ENCODE results near the gene NXPE1. TPM values are rescaled to one million over a fixed set of nuclear protein-coding genes. Genes with fewer than 3 reads are reported as not detected.

NXPE1 gene
- total RNA-seq, 2 experiments from 2014 or later: not detected

GRCh38 chr11:114596175-114596919 lies 36.7 kb upstream of the NXPE1 start:
- ChIA-PET CTCF (no interaction called here), POLR2A (no interaction called here)
- Mint-ChIP-seq H3K27me3 (peaks cover 5% of the 10 kb centered on the region), H3K9me3 (ENCODE audit: low read depth) (no peaks in the 10 kb centered on the region), H3K27ac (no peak overlapping the region), H3K4me1 (no peaks in the 10 kb centered on the region), H3K4me3 (no peak overlapping the region), H3K36me3 (ENCODE audit: low read depth) (no peaks in the 10 kb centered on the region)
- DNase-seq: no peak
- intact Hi-C loops (cut with DNase I, micrococcal nuclease): loop anchor here in 1 of 2 experiments (10.0 kb wide), 1 partner anchor 252 kb away; no protein-coding TSS in a partner anchor
- ATAC-seq: no peak

- H3K27me3 Mint-ChIP-seq: peaks cover 5% of the 10 kb centered on the region
- ATAC-seq: no peak
- no peak within 1 kb of the TSS for H3K27ac Mint-ChIP-seq
- CTCF ChIA-PET: no interaction called here
- no peak within 1 kb of the TSS for H3K4me3 Mint-ChIP-seq
- H3K9me3 Mint-ChIP-seq (ENCODE audit: low read depth): no peaks in the 10 kb centered on the region
- intact Hi-C loops (cut with DNase I, micrococcal nuclease): loop anchor here in 1 of 2 experiments (10.0 kb wide), 1 partner anchor 251 kb away; no protein-coding TSS in a partner anchor
- POLR2A ChIA-PET: no interaction called here
- no peaks in the 10 kb centered on the region for H3K4me1 Mint-ChIP-seq
- no peak for DNase-seq
- no peaks in the 10 kb centered on the region for H3K36me3 Mint-ChIP-seq (ENCODE audit: low read depth)
Measured at GRCh38 chr11:114595571-114595970, 35.9 kb upstream of the NXPE1 start, which contains the start of gene NXPE4. Gene NXPE4 (minus strand): TSS chr11:114595786. CDS start chr11:114594759, 1,027 bp downstream.

DNA sequence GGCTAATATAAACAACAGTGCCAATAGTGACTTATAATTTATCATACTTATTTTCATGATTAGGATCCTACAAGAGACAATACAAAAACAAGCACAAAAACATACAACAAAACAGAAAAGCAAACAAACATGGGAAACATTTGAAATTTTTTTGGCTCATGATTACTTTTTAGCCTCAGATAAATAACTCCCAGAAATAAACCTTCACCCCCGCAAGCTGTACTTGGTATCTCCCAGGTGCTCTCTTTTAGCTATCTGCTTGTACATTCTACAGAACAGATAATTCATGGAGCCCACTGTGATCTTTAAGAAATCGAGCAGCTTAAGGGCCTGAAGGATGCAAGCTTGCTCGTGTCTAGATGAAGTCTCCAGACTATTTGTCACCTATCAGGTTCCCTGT lies 35.0 kb upstream of the NXPE1 start:
- no peak overlapping the region for H3K27ac Mint-ChIP-seq
- peaks cover 5% of the 10 kb centered on the region for H3K27me3 Mint-ChIP-seq
- no peaks in the 10 kb centered on the region for H3K4me1 Mint-ChIP-seq
- intact Hi-C loops (cut with DNase I, micrococcal nuclease): loop anchor here in 1 of 2 experiments (10.0 kb wide), 1 partner anchor 250 kb away; no protein-coding TSS in a partner anchor
- ChIA-PET CTCF (no interaction called here), POLR2A (no interaction called here)
- H3K9me3 Mint-ChIP-seq (ENCODE audit: low read depth): no peaks in the 10 kb centered on the region
- no peaks in the 10 kb centered on the region for H3K36me3 Mint-ChIP-seq (ENCODE audit: low read depth)
- no peak overlapping the region for H3K4me3 Mint-ChIP-seq
- DNase-seq: no peak
- no peak for ATAC-seq

DNA sequence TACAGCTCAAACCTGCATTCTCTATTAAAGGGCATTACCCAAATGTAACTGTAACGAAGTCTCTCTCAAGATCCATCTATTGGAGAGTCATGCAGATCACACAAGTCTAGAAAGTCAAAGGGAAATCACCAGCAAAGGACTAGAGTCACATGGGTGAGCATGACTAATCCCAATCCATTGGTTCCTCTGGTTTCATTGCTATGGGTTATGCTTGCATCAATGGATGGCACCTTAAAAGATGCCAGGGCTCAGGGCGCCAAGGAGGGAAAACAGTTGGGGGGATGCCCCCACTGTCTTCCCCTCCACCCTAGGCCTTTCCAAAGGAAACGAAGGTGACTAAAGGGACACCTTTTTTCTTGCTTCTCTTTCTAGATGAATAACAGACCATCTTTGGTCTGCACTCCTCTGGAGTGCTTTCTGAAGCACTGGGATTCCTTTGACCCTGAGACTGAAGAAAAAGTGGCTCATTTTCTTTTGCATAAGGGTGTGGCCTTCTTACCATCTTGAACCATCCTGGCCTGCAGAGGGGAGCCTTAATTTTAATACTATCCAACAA lies 27.8 kb upstream of the NXPE1 start:
- no peaks in the 10 kb centered on the region for H3K4me1 Mint-ChIP-seq

DNA sequence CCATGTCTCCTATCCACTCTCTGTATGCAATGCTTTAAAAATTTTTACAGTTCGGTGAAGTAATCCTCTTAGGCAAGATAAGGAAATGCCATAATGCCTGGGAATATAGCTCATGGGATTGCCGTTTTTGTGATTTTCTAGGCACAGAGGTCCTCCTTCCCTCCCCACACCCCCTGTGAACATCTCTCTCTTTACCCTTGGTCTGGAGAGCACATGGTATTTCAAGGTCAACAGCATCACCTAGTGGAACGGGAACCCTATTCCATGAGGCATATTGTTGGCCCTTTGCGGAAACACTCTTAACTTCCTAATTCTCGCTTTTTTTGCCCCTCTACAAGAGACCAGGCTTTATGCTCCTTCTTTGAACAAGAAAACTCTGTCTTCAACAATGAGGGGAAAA lies 27.1 kb upstream of the NXPE1 start:
- intact Hi-C loops (cut with DNase I, micrococcal nuclease): no loop called here
- H3K9me3 Mint-ChIP-seq (ENCODE audit: low read depth): peaks cover 36% of the 10 kb centered on the region
- ATAC-seq: no peak
- no peaks in the 10 kb centered on the region for H3K4me1 Mint-ChIP-seq
- no peak overlapping the region for H3K4me3 Mint-ChIP-seq
- ChIA-PET POLR2A (no interaction called here), CTCF (no interaction called here)
- peaks cover 2% of the 10 kb centered on the region for H3K36me3 Mint-ChIP-seq (ENCODE audit: low read depth)
- no peaks in the 10 kb centered on the region for H3K27me3 Mint-ChIP-seq
- no peak overlapping the region for H3K27ac Mint-ChIP-seq
- DNase-seq: no peak

More for the DNA sequence above, 27.8 kb upstream of the NXPE1 start:
- intact Hi-C loops (cut with DNase I, micrococcal nuclease): no loop called here
- no peak for ATAC-seq
- Mint-ChIP-seq H3K36me3 (ENCODE audit: low read depth) (peaks cover 2% of the 10 kb centered on the region), H3K9me3 (ENCODE audit: low read depth) (peaks cover 36% of the 10 kb centered on the region), H3K27ac (no peak overlapping the region), H3K4me3 (no peak overlapping the region), H3K27me3 (peaks cover 1% of the 10 kb centered on the region)
- POLR2A ChIA-PET: no interaction called here
- no peak for DNase-seq
- CTCF ChIA-PET: no interaction called here

DNA sequence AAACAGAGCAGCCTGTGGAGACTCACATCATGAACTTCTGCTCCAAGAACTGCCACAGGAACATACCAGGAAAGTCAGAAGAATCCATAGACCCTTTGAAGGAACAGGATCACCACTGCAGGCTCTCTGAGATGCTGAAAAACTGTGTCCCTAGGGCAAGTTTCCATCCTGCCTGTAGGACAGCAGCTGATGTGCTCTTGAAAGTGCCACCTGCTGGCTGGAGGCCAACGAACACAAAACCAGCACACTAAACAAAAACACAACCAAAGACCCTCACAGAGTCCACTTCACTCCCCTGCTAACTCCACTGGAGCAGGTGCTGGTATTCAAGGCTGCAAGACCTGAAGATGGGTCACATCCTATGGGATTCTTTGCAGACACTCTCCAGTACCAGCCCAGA lies 12.0 kb upstream of the NXPE1 start:
- no peak overlapping the region for H3K4me3 Mint-ChIP-seq
- peaks cover 2% of the 10 kb centered on the region for H3K27me3 Mint-ChIP-seq
- peaks cover 5% of the 10 kb centered on the region for H3K9me3 Mint-ChIP-seq (ENCODE audit: low read depth)
- H3K27ac Mint-ChIP-seq: no peak overlapping the region
- no peaks in the 10 kb centered on the region for H3K36me3 Mint-ChIP-seq (ENCODE audit: low read depth)
- H3K4me1 Mint-ChIP-seq: no peaks in the 10 kb centered on the region
- intact Hi-C loops (cut with DNase I, micrococcal nuclease): no loop called here
- no peak for ATAC-seq
- ChIA-PET CTCF (no interaction called here), POLR2A (no interaction called here)
- DNase-seq: no peak

- no peaks in the 10 kb centered on the region for H3K36me3 Mint-ChIP-seq (ENCODE audit: low read depth)
- H3K4me3 Mint-ChIP-seq: no peak overlapping the region
- ChIA-PET CTCF (no interaction called here), POLR2A (no interaction called here)
- H3K27ac Mint-ChIP-seq: no peak overlapping the region
- ATAC-seq: no peak
- peaks cover 2% of the 10 kb centered on the region for H3K27me3 Mint-ChIP-seq
- H3K9me3 Mint-ChIP-seq (ENCODE audit: low read depth): peaks cover 3% of the 10 kb centered on the region
- no peak for DNase-seq
- no peaks in the 10 kb centered on the region for H3K4me1 Mint-ChIP-seq
- intact Hi-C loops (cut with DNase I, micrococcal nuclease): no loop called here
Measured at GRCh38 chr11:114569801-114570200, 10.1 kb upstream of the NXPE1 start.

GRCh38 chr11:114566276-114566675 lies 6.6 kb upstream of the NXPE1 start:
- H3K9me3 Mint-ChIP-seq (ENCODE audit: low read depth): no peaks in the 10 kb centered on the region
- peaks cover 10% of the 10 kb centered on the region for H3K4me1 Mint-ChIP-seq
- intact Hi-C loops (cut with DNase I, micrococcal nuclease): no loop called here
- H3K36me3 Mint-ChIP-seq (ENCODE audit: low read depth): no peaks in the 10 kb centered on the region
- H3K4me3 Mint-ChIP-seq: no peak overlapping the region
- CTCF ChIA-PET: no interaction called here
- H3K27ac Mint-ChIP-seq: no peak overlapping the region
- POLR2A ChIA-PET: no interaction called here
- ATAC-seq (no peak), DNase-seq (no peak)
- peaks cover 4% of the 10 kb centered on the region for H3K27me3 Mint-ChIP-seq

GRCh38 chr11:114564831-114565230 lies 5.2 kb upstream of the NXPE1 start:
- peaks cover 7% of the 10 kb centered on the region for H3K27me3 Mint-ChIP-seq
- no peak overlapping the region for H3K27ac Mint-ChIP-seq
- H3K4me1 Mint-ChIP-seq: peaks cover 10% of the 10 kb centered on the region
- POLR2A ChIA-PET: no interaction called here
- DNase-seq: no peak
- H3K4me3 Mint-ChIP-seq: no peak overlapping the region
- intact Hi-C loops (cut with DNase I, micrococcal nuclease): no loop called here
- H3K36me3 Mint-ChIP-seq (ENCODE audit: low read depth): no peaks in the 10 kb centered on the region
- ATAC-seq: no peak
- CTCF ChIA-PET: interaction anchor here (0.7 kb wide), 1 partner anchor 1976 kb away, joined by 3 read pairs; no protein-coding TSS in a partner anchor
- no peaks in the 10 kb centered on the region for H3K9me3 Mint-ChIP-seq (ENCODE audit: low read depth)

DNA sequence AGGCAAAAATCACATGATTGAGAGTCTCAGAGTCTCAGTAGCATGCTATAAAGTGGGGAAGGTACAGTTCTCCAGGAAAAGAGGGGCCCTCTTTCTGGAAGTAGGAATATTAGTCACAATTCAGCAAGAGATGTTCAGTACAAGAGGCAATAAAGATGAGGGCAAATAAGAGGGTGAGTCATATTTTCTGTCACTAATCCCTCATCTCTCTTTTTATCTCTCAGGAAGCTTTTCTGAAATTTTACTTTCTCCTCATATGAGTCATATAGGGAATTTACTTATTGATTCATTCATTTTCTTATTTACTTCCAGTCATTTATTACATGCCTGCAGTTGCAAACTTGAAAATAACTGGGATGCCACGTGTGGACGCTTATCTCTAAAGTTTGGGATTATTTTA lies 3.4 kb upstream of the NXPE1 start:
- Mint-ChIP-seq H3K4me3 (no peak overlapping the region), H3K9me3 (ENCODE audit: low read depth) (no peaks in the 10 kb centered on the region), H3K4me1 (peaks cover 10% of the 10 kb centered on the region), H3K27ac (no peak overlapping the region), H3K36me3 (ENCODE audit: low read depth) (no peaks in the 10 kb centered on the region), H3K27me3 (peaks cover 9% of the 10 kb centered on the region)
- ChIA-PET CTCF (interaction anchor here (0.5 kb wide), 1 partner anchor 142 kb away, joined by 3 read pairs; no protein-coding TSS in a partner anchor), POLR2A (no interaction called here)
- intact Hi-C loops (cut with DNase I, micrococcal nuclease): no loop called here
- DNase-seq (no peak), ATAC-seq (peak; percentile 26)

DNA sequence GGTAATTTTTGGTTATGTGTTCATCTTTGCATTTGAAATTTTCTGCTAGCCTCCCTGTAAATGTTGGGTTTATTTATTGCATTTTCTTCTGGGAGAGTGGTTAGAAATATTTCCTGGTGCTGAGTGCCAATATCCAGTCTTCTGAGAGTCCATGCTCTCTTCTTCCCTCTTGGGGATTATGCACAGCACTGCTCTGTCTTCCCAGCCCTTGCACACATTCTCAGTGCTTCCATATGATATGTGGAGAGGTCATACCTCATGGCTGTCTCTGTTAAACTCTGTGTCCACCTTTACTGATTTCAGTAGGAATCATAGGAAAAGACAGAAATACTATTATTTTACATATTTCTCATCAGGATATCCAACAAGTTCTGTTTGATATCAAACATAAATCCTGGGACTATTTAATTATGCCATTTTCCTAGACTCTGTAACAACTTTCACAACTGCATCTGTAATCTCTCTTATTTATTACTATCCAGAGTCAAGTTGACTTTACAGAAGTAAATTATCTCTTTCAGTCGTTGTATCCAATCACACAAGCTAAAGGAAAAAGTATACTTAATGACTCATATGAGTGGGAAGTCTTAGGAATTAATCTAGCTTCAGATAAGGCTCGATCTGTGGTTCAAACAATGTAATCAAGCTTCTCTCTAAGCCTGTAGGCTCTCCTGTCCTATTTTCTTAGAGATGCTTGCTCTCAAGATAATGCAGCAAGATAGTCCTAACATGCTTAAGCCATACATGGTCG lies 2.7 kb upstream of the NXPE1 start:
- Mint-ChIP-seq H3K4me3 (no peak overlapping the region), H3K9me3 (ENCODE audit: low read depth) (no peaks in the 10 kb centered on the region), H3K27ac (no peak overlapping the region), H3K36me3 (ENCODE audit: low read depth) (no peaks in the 10 kb centered on the region), H3K27me3 (peaks cover 9% of the 10 kb centered on the region), H3K4me1 (peaks cover 10% of the 10 kb centered on the region)
- intact Hi-C loops (cut with DNase I, micrococcal nuclease): no loop called here
- ATAC-seq (no peak), DNase-seq (no peak)
- ChIA-PET CTCF (interaction anchor here (0.5 kb wide), 1 partner anchor 143 kb away, joined by 3 read pairs; no protein-coding TSS in a partner anchor), POLR2A (no interaction called here)

DNA sequence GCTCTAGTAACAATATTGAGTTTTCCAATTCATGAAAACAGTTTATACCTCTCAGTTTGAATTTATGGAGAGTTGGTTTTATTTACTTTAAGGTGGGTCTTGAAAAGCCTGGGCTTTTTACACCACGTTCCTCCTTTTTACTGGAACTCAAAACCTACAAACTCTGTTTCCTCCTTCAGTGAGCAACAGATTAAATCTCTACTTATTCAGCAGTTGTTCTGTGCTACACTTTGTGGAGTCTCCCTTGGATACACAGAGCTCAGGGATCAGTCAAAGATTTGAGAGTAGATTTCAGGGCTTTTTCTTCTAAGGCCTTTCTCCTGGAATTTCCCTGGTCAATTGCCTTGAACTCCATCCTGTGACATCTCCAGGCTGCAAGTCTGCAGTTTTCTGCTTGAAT lies 3.5 kb downstream of the NXPE1 start:
- CTCF ChIA-PET: no interaction called here
- ATAC-seq: no peak
- H3K27me3 Mint-ChIP-seq: peaks cover 4% of the 10 kb centered on the region
- intact Hi-C loops (cut with DNase I, micrococcal nuclease): no loop called here
- H3K4me3 Mint-ChIP-seq: no peak overlapping the region
- no peaks in the 10 kb centered on the region for H3K36me3 Mint-ChIP-seq (ENCODE audit: low read depth)
- POLR2A ChIA-PET: no interaction called here
- DNase-seq: no peak
- no peaks in the 10 kb centered on the region for H3K4me1 Mint-ChIP-seq
- no peaks in the 10 kb centered on the region for H3K9me3 Mint-ChIP-seq (ENCODE audit: low read depth)
- H3K27ac Mint-ChIP-seq: no peak overlapping the region

Data from activated CD4-positive, alpha-beta T cell treated with anti-CD3 and anti-CD28 coated beads for 36 hours (primary cell).